Liver (tissue), 9 donors: ENCODE measurements around the gene DUSP2. TPM values are rescaled to one million over a fixed set of nuclear protein-coding genes. Genes with fewer than 3 reads are reported as not detected.

Source experiments
- DNase-seq: peaks from one replicate; pipeline ENCODE4 v3.0.0-alpha.2; 2017; ENCODE audit warnings: low spot score
- H3K27ac ChIP-seq, 2 donors: one replicate each; pipeline ENCODE4 v1.7.0; 2013; ENCODE audit warnings: inconsistent platforms in 2 of 2, low read length in 2 of 2, control low read depth in 1 of 2, low read depth in 1 of 2, mild to moderate bottlenecking in 1 of 2
- H3K27me3 ChIP-seq, 4 donors: one replicate each; pipeline versions ENCODE4 v1.6.1 to v1.7.0; 2013; ENCODE audit warnings: low read length in 3 of 4, inconsistent platforms in 1 of 4, mild to moderate bottlenecking in 1 of 4, moderate library complexity in 1 of 4; ENCODE audit not compliant: control insufficient read depth in 4 of 4, insufficient read depth in 4 of 4
- H3K36me3 ChIP-seq, 4 donors: one replicate each; pipeline versions ENCODE4 v1.6.1 to v1.7.0; 2013; ENCODE audit warnings: low read length in 3 of 4, mild to moderate bottlenecking in 3 of 4, low read depth in 1 of 4, moderate library complexity in 1 of 4; ENCODE audit not compliant: control insufficient read depth in 4 of 4, insufficient read depth in 3 of 4
- H3K4me1 ChIP-seq, 4 donors: one replicate each; pipeline versions ENCODE4 v1.6.1 to v1.7.0; 2013; ENCODE audit warnings: low read length in 3 of 4, mild to moderate bottlenecking in 3 of 4, moderate library complexity in 1 of 4; ENCODE audit not compliant: control insufficient read depth in 4 of 4, insufficient read depth in 4 of 4
- H3K4me3 ChIP-seq, 3 donors: one replicate each; pipeline versions ENCODE4 v1.6.1 to v1.7.0; 2013; ENCODE audit warnings: low read length in 3 of 3, control low read depth in 1 of 3, low read depth in 1 of 3, mild to moderate bottlenecking in 1 of 3
- H3K9ac ChIP-seq, 2 donors: one replicate each; pipeline ENCODE4 v1.7.0; 2013; ENCODE audit warnings: low read length in 2 of 2, mild to moderate bottlenecking in 2 of 2, moderate library complexity in 2 of 2, control low read depth in 1 of 2, low read depth in 1 of 2
- H3K9me3 ChIP-seq, 4 donors: one replicate each; pipeline versions ENCODE4 v1.6.1 to v1.7.0; 2013; ENCODE audit warnings: low read length in 3 of 4; ENCODE audit not compliant: control insufficient read depth in 4 of 4
- ATF3 ChIP-seq: IDR thresholded peaks from 2 replicates; pipeline ENCODE4 v1.6.1; 2016; ENCODE audit warnings: antibody characterized with exemption
- EGR1 ChIP-seq, 2 donors: IDR thresholded peaks; 2 replicates each; pipeline ENCODE4 v1.6.1; 2016 to 2018; ENCODE audit warnings: antibody characterized with exemption in 2 of 2, low read depth in 2 of 2
- FOXA1 ChIP-seq: IDR thresholded peaks from 2 replicates; pipeline ENCODE4 v1.6.1; 2016; ENCODE audit warnings: antibody characterized with exemption
- FOXA2 ChIP-seq: IDR thresholded peaks from 2 replicates; pipeline ENCODE4 v1.6.1; 2016; ENCODE audit warnings: antibody characterized with exemption
- GABPA ChIP-seq, 2 donors: IDR thresholded peaks in 1 of 2; conservative IDR thresholded peaks in 1 of 2; 2 replicates each; pipeline ENCODE4 v1.6.1; 2016; ENCODE audit warnings: antibody characterized with exemption in 2 of 2, mild to moderate bottlenecking in 1 of 2, moderate library complexity in 1 of 2
- HNF4A ChIP-seq, 2 donors: conservative IDR thresholded peaks; 2 replicates each; pipeline ENCODE4 v1.6.1; 2016; ENCODE audit warnings: antibody characterized with exemption in 2 of 2, mild to moderate bottlenecking in 2 of 2
- HNF4G ChIP-seq: IDR thresholded peaks from 2 replicates; pipeline ENCODE4 v1.6.1; 2016; ENCODE audit warnings: antibody characterized with exemption
- JUND ChIP-seq, 2 donors: IDR thresholded peaks; 2 replicates each; pipeline ENCODE4 v1.6.1; 2016; ENCODE audit warnings: antibody characterized with exemption in 2 of 2
- NR2F2 ChIP-seq: IDR thresholded peaks from 2 replicates; pipeline ENCODE4 v1.6.1; 2016; ENCODE audit warnings: antibody characterized with exemption
- RAD21 ChIP-seq, 2 donors: IDR thresholded peaks; 2 replicates each; pipeline ENCODE4 v1.6.1; 2016; ENCODE audit warnings: antibody characterized with exemption in 2 of 2, mild to moderate bottlenecking in 2 of 2
- RXRA ChIP-seq, 2 donors: IDR thresholded peaks; 2 replicates each; pipeline ENCODE4 v1.6.1; 2017 to 2018; ENCODE audit warnings: antibody characterized with exemption in 2 of 2, mild to moderate bottlenecking in 1 of 2
- SP1 ChIP-seq: IDR thresholded peaks from 2 replicates; pipeline ENCODE4 v1.6.1; 2018; ENCODE audit warnings: antibody characterized with exemption, mild to moderate bottlenecking
- TAF1 ChIP-seq: conservative IDR thresholded peaks from 2 replicates; pipeline ENCODE4 v1.6.1; 2016; ENCODE audit warnings: antibody characterized with exemption, mild to moderate bottlenecking
- YY1 ChIP-seq: IDR thresholded peaks from 2 replicates; pipeline ENCODE4 v1.6.1; 2016; ENCODE audit warnings: antibody characterized with exemption, mild to moderate bottlenecking
- ZBTB33 ChIP-seq: IDR thresholded peaks from 2 replicates; pipeline ENCODE4 v1.6.1; 2016; ENCODE audit warnings: antibody characterized with exemption
- WGBS: extraction: QIAGEN DNeasy Blood & Tissue Kit; methylation state at CpG from one replicate; pipeline ENCODE4 v1.1.7; 2013; 5-methylcytosine and 5-hydroxymethylcytosine counted together
- polyA plus RNA-seq, 2 donors: library from polyadenylated mRNA; stranded (reverse) in 1 of 2; unstranded in 1 of 2; fragments of 200-250 nt in 1 of 2; fragments of >200 nt in 1 of 2; fragmentation: Nextera tagmentation in 1 of 2; extraction: Ambion mirVana in 1 of 2; gene quantifications; one replicate each; pipeline versions ENCODE4 v1.2.1 to v1.2.3, GENCODE V29; 2013 to 2015
- total RNA-seq, 2 donors: library from RNA; depleted of rRNA; stranded (reverse); fragments of >200 nt; gene quantifications; one replicate each; pipeline ENCODE4 v1.2.3, GENCODE V29; 2014
- TF ChIP-seq, protein P1 (sequence below): IDR thresholded peaks from 2 replicates; pipeline ENCODE4 v1.6.1; 2016; ENCODE audit warnings: antibody characterized with exemption
- TF ChIP-seq, protein P2 (sequence below): IDR thresholded peaks from 2 replicates; pipeline ENCODE4 v1.6.1; 2016; ENCODE audit warnings: antibody characterized with exemption, mild to moderate bottlenecking
- TF ChIP-seq, protein P3 (sequence below): fragments of 150-350 bp; IDR thresholded peaks from 2 replicates; pipeline ENCODE4 v1.5.1; 2017; ENCODE audit warnings: improper control_type of control experiment, low read depth, low read length; ENCODE audit not compliant: missing input control
- donor health status: healthy.
- donor health status: healthy.
- donor health status: healthy.
- donor health status: healthy.
- donor health status: healthy.

DUSP2 gene
- total and polyA plus RNA-seq, 4 donors: 0.99 to 2.8 (median 1.6) TPM

DNA sequence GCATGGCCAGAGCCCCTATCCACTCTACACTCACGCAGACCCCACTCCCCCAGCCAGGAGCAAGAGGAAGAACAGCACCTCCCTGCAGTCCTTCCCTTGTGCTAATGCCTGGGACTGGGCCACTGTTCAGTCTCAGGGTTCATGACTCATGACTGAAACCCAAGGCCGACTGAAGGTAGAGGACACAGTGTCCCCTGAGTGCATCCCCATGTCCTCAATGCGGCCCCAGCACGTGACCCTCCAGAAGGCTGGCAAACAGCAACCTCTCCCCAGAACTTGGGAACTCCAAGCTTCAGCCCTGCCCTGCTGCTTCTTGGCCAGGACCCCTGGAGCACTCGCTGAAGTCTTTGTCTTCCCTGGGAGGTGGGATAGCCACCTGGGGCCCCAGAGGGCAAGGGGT, 22.8 kb downstream of the DUSP2 start:
- H3K4me3 ChIP-seq: no peak overlapping the region
- H3K27ac ChIP-seq: no peak overlapping the region
- H3K9ac ChIP-seq: no peak overlapping the region
- H3K27me3 ChIP-seq: peaks cover 0 to 3% (median 0%) of the 10 kb centered on the region in 4 donors
- no peak for DNase-seq
- H3K4me1 ChIP-seq: no peaks in the 10 kb centered on the region
- TF ChIP-seq ZBTB33 (no peak), NR2F2 (no peak), JUND (IDR thresholded peaks at IDR 0.05) (no peak), YY1 (no peak), EGR1 (IDR thresholded peaks at IDR 0.05; ENCODE audit: low read depth in 2 of 2) (no peak)
- TF ChIP-seq, protein P1, sequence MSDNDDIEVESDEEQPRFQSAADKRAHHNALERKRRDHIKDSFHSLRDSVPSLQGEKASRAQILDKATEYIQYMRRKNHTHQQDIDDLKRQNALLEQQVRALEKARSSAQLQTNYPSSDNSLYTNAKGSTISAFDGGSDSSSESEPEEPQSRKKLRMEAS: no peak
- no peaks in the 10 kb centered on the region for H3K9me3 ChIP-seq
- WGBS: 93% methylated on average over 5 of the region's 5 CpGs
- H3K36me3 ChIP-seq: no peaks in the 10 kb centered on the region

DNA sequence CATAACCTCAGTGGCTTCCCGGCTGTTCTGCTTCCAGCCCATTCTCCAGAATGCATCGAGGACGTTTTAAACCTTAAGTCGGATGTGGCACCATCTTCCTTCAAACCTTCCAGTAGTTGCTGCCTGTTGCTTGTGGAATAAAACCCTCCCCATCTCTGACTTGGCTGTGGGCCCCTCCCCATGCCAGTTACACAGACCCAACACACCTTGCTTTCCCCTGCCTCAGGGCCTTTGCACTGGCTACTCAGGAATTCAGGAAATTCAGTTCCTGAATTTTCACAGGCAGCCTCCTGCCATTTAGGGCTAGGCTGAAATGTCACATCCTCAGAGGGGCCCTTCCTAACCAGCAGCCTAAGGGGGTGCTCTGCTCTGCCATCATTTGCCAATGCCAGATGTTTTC, 23.8 kb downstream of the DUSP2 start:
- no peak overlapping the region for H3K27ac ChIP-seq
- no peaks in the 10 kb centered on the region for H3K36me3 ChIP-seq
- H3K4me3 ChIP-seq: no peak overlapping the region
- peaks cover 0 to 3% (median 0%) of the 10 kb centered on the region in 4 donors for H3K27me3 ChIP-seq
- H3K9me3 ChIP-seq: no peaks in the 10 kb centered on the region
- TF ChIP-seq FOXA2 (no peak), FOXA1 (no peak), GABPA (IDR thresholded peaks at IDR 0.05 in 1 of 2, conservative IDR thresholded peaks at IDR 0.05 in 1 of 2) (no peak), TAF1 (no peak), NR2F2 (no peak), EGR1 (IDR thresholded peaks at IDR 0.05; ENCODE audit: low read depth in 2 of 2) (no peak), YY1 (no peak), JUND (IDR thresholded peaks at IDR 0.05) (no peak), SP1 (no peak), HNF4A (conservative IDR thresholded peaks at IDR 0.05) (no peak), RAD21 (IDR thresholded peaks at IDR 0.05) (no peak), ZBTB33 (no peak), HNF4G (no peak), ATF3 (no peak), RXRA (IDR thresholded peaks at IDR 0.05) (no peak)
- TF ChIP-seq, protein P1: no peak
- TF ChIP-seq, protein P2, sequence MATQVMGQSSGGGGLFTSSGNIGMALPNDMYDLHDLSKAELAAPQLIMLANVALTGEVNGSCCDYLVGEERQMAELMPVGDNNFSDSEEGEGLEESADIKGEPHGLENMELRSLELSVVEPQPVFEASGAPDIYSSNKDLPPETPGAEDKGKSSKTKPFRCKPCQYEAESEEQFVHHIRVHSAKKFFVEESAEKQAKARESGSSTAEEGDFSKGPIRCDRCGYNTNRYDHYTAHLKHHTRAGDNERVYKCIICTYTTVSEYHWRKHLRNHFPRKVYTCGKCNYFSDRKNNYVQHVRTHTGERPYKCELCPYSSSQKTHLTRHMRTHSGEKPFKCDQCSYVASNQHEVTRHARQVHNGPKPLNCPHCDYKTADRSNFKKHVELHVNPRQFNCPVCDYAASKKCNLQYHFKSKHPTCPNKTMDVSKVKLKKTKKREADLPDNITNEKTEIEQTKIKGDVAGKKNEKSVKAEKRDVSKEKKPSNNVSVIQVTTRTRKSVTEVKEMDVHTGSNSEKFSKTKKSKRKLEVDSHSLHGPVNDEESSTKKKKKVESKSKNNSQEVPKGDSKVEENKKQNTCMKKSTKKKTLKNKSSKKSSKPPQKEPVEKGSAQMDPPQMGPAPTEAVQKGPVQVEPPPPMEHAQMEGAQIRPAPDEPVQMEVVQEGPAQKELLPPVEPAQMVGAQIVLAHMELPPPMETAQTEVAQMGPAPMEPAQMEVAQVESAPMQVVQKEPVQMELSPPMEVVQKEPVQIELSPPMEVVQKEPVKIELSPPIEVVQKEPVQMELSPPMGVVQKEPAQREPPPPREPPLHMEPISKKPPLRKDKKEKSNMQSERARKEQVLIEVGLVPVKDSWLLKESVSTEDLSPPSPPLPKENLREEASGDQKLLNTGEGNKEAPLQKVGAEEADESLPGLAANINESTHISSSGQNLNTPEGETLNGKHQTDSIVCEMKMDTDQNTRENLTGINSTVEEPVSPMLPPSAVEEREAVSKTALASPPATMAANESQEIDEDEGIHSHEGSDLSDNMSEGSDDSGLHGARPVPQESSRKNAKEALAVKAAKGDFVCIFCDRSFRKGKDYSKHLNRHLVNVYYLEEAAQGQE: no peak
- TF ChIP-seq, protein P3, sequence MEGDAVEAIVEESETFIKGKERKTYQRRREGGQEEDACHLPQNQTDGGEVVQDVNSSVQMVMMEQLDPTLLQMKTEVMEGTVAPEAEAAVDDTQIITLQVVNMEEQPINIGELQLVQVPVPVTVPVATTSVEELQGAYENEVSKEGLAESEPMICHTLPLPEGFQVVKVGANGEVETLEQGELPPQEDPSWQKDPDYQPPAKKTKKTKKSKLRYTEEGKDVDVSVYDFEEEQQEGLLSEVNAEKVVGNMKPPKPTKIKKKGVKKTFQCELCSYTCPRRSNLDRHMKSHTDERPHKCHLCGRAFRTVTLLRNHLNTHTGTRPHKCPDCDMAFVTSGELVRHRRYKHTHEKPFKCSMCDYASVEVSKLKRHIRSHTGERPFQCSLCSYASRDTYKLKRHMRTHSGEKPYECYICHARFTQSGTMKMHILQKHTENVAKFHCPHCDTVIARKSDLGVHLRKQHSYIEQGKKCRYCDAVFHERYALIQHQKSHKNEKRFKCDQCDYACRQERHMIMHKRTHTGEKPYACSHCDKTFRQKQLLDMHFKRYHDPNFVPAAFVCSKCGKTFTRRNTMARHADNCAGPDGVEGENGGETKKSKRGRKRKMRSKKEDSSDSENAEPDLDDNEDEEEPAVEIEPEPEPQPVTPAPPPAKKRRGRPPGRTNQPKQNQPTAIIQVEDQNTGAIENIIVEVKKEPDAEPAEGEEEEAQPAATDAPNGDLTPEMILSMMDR: no peak
- 89% methylated on average over 4 of the region's 4 CpGs for WGBS
- no peak overlapping the region for H3K9ac ChIP-seq
- H3K4me1 ChIP-seq: peaks cover 0 to 3% (median 2%) of the 10 kb centered on the region in 4 donors
- no peak for DNase-seq
